Renal pelvis (tissue), 4 donors: ENCODE measurements around the gene SAE1. TPM values are rescaled to one million over a fixed set of nuclear protein-coding genes. Genes with fewer than 3 reads are reported as not detected.
"Not testable (repeated sequence)": the region's sequence is repeated elsewhere in the genome, so short reads cannot be mapped to it uniquely, and the experiment has no call there.

Experiments used
- DNase-seq: peaks from one replicate; pipeline ENCODE4 v3.0.0-alpha.2; 2013
- polyA plus RNA-seq, 3 donors: library from polyadenylated mRNA; unstranded; fragments of 120-200 nt; gene quantifications; one replicate each; pipeline ENCODE4 v1.2.1, GENCODE V29; 2013; ENCODE audit not compliant: insufficient read length in 3 of 3

Gene SAE1
- polyA plus RNA-seq, 3 donors = 111 to 136 (median 112) TPM

DNA sequence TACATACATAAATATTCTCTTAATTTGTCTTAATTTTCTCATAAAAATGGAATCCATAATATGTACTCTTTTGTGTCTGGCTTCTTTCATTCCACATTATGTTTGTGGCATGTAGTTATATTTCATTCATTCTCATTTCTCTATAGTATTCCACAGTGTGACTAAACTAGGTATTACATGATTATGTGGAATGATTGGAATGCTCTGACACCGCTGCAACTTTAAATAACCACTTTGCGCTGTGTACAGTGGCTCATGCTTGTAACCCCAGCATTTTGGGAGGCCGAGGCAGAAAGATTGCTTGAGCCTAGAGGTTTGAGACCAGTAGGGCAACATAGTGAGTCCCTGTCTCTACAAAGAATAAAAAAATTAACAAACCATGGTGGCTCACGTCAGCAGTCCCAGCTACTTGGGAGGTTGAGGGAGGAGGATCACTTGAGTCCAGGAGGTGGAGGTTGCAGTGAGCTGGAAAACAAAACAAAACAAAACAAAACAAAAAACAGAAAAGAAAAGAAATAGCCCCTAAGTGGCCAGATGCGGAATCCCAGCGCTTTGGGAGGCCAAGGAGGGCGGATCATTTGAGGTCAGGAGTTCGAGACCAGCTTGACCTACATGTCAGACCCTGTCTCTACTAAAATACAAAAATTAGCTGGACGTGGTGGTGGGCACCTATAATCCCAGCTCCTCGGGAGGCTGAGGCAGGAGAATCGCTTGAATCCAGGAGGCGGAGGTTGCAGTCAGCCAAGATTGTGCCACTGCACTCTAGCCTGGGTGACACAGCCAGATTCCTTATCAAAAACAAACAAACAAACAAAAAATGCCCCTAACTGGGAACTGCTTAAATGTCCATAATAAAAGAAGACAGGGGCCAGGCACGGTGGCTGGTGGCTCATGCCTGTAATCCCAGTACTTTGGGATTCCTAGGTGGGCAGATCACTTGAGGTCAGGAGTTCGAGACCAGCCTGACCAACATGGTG is 8.0 kb upstream of the SAE1 start:
- DNase-seq = no peak

DNA sequence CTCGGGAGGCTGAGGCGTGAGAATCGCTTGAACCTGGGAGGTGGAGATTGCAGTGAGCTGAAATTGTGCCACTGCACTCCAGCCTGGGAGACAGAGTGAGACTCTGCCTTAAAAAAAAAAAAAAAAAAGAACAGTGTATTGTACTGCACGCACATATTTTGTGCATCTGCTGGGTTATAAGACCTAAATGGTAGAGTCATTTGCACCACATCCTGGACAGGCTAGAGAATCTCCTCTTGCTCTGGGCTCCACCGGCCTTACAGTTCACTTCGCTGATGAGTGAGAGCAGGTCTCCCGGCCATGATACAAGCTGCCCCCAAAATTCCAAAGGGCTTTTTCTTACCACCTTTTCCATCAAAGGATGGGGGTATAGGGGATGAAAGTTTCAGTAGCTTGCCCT is 7.2 kb upstream of the SAE1 start:
- no peak for DNase-seq

DNA sequence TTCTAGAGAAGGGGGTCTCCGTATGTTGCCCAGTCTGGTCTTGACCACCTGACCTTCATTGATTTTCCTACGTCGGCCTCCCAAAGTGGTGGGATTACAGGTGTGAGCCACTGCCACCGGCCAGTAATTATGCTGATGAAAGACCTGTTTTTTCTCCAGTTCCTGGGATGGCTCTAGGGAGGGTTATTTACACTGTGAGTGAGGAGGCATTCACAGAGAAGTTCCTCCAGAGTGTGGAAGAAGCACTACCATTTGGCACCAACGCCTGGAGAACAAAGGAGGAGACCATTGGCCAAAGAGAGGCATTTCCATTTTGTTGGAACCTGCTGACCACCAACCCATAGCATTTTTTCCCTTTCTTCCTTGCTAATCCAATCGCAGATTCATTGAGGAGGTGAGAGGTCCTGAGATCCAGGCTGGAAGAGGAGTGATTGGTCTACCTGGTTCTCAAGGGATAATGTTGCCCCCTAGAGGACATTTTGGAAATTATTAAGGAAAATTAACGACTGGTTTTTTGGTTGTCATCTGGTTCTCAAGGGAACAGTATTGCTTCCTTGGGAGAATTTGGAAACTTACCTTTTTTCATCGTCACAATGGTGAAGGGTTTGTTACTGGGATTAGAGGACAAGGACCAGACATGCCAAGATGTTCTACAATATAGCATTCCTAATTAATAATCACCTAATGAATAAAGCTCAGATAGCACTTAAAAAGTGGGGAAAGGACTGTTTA is 5.5 kb upstream of the SAE1 start:
- peak; percentile 60 for DNase-seq

DNA sequence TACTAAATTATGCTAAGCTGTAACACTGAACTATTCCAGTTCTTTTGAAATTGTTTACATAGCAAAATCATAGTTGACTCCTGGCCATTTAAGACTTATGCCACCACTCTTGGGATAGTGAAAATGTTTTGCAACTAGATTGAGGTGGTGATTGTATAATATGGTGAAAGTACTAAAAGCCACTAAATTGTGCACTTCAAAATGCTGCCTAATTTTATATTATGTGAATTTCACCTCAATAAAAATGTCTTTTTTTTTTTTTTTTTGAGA is 5.0 kb upstream of the SAE1 start:
- DNase-seq = no peak

DNA sequence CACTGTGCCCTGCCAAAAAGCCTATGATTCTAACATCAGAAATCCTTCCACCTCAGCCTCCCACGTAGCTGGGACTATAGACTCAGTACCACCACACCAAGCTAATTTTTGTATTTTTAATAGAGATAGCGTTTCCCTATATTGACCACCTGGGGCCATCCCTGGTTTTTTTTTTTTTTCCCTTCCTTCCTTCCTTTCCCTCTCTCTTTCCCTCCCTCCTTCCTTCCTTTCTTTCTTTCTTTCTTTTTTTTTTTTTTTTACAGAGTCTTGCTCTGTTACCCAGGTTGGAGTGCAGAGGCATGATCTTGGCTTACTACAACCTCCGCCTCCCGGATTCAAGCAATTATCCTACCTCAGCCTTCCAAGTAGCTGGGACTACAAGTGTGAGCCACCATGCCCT is 1.1 kb upstream of the SAE1 start:
- DNase-seq = no peak

DNA sequence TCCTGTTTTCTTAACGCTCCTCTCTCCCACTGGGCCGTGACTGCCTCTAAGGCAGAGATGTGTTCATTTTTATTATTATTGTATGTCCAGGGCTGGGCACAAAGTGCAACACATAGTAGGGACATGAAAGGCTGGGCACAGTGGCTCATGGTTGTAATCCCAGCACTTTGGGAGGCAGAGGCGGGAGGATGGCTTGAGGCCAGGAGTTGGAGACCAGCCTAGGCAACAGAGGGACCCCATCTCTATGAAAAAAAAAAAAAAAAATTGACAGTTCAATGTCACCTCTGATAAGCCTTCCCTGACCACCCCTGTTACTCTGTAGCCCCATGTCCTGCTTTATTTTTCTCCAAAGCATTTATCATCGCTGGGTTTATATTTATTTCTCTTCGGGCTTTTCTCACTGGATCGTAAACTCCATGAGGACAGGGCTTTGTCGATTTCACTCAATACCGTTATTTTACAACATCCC is 481 bp upstream of the SAE1 start:
- no peak for DNase-seq

DNA sequence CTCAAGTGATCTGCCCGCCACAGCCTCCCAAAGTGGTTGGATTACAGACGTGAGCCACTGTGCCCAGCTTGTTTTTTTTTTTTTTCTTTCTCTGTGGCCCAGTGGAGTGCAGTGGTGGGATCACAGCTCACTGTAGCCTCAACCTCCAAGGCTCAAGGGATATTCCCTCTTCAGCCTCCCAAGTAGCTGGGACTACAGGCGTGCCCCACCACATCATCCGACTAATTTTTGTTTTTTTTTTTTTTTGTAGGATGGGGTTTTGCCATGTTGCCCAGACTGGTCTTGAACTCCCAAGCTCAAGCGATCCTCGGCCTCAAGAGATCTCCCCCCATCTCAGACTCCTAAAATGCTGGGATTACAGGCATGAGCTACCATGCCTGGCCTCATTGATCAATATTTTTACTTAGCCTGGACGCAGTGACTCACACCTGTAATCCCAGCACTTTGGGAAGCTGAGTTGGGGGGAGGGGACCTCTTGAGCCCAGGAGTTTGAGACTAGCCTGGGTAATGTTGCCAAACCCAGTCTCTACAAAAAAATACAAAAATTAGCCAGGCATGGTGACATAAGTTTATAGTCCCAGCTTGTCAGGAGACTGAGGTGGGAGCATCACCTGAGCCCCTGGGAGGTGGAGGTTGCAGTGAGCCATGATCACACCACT is 1.7 kb downstream of the SAE1 start:
- no peak for DNase-seq

DNA sequence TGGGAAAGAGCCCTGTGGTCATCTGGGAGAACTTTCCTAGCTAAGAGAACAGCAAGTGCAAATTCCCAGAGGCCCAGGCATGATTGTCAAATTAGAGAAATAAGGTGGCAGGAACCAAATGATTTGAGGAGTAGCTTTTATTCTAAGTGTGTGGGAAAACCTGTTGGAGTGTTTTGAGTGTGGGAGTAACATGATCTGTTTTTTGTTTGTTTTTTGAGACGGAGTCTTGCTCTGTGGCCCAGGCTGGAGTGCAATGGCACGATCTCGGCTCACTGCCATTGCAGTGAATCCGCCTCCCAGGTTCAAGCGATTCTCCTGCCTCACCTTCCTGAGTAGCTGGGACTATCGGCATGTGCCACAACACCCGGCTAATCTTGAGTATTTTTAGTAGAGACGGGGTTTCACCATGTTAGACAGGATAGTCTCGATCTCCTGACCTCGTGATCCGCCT is 2.4 kb downstream of the SAE1 start:
- DNase-seq = no peak

DNA sequence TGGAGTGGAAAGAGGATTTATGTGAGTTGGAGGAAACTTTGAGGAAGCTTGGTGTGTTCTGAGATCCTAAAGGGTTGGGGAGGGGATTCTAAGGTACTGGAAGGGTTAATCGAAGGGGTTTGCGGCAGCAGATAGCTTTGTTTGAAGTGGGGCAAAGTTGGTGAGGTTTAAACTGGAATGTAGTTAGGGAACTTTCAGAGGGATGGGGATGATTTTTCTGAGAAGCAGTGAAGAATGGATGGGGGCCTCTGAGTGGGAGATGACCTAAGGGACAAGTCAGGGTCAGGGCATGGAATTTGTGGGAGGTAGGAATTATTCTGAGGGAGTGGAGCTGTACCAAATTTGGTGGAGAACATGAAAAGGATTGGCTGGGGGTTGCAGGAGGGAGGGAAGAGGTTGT is 3.9 kb downstream of the SAE1 start:
- no peak for DNase-seq

DNA sequence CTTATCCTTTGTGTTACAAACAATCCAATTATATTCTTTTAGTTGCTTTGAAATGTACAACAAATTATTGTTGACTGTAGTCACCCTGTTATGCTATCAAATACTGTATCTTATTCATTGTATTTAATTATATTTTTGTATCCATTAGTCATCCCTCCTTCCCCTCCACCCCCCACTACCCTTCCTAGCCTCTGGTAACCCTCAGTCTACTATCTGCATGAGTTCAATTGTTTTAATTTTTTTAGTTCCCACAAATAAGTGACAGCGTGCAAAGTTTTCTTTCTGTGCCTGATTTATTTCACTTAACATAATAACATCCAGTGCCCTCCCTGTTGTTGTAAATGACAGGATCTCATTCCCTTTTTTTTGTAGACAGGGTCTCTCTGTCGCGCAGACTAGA is 4.5 kb downstream of the SAE1 start:
- no peak for DNase-seq

DNA sequence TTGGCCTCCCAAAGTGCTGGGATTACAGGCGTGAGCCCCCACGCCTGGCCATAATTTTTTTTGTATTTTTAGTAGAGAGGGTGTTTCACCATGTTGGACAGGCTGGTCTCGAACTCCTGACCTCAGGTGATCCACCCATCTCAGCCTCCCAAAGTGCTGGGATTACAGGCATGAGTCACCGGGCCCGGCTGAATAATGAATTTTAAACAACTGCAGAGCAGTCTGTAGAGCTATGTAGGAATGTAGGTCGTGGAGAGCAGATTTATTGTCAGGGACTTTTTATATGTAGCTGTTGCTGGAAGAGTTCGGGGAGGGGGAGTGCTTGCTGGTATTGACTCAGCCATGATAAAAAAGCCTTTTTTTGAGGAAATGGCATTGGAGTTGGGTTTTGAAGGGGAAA is 10.6 kb downstream of the SAE1 start:
- not testable (repeated sequence) for DNase-seq

DNA sequence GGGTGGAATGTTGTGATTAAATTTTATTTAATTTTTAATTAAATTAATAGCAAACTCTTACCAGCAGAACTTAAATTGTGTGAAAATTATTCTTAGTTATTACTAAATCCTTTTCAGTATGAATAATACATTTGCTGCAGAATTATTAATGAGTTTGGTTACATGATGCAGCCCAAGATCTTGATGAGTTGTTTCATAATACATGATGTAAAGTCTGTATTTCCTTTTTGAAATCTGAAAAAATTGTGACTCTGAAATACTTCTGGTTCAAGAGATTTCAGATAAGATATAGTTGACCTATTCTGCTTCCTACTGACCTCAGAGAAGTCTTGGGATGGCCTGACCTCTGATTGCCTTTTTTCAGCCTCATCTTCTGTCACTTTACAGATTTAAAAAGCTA is 11.1 kb downstream of the SAE1 start:
- DNase-seq = no peak

DNA sequence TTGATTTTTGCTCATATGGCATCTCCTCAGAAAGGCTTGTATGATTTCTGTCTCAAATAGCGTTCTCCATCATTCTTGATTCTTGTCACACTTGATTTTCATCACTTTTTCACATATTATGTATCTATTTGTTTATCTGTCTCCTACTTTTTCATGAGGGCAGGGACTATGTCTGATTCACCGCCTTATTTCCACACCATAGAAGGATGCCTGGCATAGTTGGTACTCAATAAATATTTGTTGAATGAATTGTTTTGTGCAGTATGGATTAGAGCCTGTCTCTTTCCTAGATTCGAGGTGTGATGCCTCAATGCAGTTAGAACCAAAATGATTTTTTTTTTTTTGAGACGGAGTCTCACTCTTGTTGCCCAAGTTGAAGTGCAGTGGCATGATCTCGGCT is 12.1 kb downstream of the SAE1 start:
- DNase-seq = no peak

DNA sequence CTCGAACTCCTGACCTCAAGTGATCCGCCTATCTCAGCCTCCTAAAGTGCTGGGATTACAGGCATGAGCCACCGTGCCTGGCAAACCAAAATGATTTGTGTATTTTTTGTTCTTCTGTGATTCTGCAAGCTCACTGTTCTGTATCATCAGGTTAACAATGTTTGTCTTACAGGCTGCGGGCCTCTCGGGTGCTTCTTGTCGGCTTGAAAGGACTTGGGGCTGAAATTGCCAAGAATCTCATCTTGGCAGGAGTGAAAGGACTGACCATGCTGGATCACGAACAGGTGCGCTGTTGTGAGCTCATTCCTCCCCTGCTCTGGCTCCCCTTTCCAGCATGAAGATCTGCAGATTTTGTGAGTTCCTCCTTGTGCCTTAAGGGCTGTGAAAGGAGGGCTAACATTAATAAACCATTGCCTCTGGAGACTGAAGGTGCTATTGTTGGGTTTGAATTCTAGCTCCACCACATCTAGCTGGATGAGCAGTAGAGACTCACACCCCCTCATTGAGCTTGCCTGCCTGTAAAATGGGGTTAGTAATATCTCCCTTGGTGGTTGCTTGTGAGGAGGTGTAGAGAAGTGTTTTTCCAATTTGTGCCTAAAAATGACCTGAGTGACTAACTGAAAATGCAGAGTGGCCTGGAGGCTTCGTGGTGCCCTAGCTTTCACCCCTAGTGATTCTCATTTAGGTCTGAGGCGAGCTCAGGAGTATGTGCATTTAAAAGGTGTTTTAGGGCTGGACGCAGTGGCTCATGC is 12.9 kb downstream of the SAE1 start:
- DNase-seq = no peak

DNA sequence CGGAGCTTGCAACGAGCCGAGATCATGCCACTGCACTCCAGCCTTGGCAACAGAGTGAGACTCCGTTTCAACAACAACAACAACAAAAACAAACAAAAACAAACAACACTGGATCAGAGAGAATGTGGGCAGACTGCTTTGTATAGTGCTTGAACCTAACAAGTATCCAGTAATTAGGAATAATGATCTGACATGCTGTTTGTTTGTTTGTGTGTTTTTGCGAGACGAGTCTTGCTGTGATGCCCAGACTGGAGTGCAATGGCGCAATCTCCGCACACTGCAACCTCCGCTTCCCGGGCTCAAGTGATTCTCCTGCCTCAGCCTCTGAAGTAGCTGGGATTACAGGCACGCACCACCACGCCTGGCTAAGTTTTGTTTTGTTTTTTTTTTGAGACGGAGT is 14.0 kb downstream of the SAE1 start:
- no peak for DNase-seq

DNA sequence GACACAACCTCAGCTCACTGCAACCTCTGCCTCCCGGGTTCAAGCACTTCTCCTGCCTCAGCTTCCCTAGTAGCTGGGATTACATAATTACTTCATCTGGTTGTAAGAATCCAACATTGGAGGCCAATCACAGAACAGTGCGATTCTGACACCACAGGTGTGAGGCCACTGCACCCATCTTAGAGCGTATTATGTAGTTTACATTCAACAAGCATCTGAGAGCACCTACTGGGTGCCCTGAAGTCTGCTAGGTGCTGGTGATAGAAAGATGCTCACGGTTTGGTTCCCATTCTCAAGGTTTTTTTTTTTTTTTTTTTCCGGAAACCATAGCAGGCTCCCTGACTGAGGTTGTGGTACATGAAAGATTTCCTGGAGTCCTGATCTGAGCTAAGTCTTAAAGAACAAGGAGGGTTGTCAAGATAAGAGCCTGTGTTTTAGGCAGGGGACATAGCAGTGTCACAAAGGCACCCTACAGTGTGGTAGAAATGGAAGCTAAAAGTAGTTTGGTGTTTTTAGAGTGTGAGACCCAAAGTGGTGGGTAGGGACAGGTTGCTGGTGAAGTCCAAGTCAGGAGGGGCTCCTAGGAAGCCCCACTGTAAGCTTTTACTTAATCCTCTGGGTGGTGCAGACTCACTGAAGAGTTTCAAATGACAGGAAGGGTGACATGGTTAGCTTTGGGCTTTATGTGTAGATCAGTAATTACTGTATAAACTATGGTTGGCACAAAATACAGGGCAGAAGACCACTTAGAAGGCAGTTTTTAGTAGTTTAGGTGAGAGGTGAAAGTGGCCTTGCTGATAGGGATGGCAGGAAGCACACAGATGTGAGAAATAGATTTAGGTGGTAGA is 15.2 kb downstream of the SAE1 start:
- no peak for DNase-seq

DNA sequence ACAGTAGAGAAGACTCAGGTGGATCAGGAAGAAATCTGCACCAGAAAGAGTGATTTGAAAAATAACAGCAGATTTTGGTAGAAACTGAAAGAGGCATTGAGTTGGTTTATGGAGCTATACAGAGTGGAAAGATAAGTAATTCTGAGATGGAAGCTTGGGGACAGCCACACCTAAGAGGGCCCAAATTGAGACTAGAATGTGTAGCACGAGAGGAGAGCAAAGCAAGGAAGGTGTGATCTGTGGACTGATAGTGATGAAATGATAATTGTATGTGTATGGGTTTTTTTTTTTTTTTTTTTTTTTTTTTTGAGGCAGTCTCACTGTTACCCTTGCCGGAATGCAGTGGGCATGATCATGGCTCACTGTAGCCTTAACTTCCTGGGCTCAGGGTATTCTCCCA is 16.3 kb downstream of the SAE1 start:
- no peak for DNase-seq

DNA sequence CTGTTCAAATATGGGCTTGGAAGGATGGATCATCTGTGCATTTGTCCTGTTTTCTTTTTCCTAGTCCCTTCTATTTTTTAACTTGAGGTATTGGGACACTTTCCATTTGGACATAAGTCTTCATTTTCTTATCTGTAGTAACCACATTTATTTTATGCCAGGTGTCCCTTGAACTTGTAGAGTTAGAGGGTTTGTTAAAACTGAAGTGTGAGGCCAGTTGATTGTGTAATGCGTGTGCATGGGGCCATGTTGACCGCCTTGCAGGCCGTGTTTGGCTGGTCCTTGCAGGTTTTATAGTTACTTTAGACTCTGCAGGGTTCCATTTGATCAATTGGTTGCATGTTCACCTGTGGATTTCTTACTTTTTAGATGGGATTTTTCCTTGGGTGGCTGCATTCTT is 21.0 kb downstream of the SAE1 start:
- no peak for DNase-seq

DNA sequence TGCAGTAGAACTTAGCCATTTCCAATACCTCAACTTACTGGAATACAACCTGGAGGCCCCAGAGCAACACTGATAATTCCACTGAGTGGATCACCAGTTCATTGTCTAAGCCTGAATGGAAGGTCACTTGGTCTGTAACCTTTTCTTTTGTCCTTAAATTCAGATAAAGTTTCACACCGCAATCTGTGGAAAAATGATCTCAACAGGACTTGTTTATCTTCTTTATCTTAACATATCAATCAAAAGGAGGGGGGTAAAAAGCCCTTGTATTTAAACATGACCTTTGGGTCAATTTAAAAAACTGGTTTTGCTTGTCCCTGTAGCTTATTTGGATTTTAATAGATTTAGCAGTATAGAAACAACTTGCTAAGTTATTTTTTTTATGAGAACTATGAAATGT is 21.6 kb downstream of the SAE1 start:
- no peak for DNase-seq

DNA sequence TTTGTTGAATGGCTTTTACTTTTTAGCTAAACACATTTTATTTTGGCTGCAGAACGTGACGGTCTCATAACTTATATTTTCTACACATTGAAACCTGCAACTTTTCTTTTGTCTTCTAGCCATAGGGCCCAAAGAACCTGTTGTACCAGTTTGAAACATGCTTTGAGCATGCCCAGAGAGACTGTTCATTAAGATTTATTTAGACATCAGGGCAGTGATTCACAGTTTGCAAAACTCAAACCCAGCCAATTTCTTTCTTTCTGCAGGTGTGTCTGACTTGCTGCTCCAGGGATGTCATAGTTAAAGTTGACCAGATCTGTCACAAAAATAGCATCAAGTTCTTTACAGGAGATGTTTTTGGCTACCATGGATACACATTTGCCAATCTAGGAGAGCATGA is 22.0 kb downstream of the SAE1 start:
- DNase-seq = peak; percentile 35

DNA sequence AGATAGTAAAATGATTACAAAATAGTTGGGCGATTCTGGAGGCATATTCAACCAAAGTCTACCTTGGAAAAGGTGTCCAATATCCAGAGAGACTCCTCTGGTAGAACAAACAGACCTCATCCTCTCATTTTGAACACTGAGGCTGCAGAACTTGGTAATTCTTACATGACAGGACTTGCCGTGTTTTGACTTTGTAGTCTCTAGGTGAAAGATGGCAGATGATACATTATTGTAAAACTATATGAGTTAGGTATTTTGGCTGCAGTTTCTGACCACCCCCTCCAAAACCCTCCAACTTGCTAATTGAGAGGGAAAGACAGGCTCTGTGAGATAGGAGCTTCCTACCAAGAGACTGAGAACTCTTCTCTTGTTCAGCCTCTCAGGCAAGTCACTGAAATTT is 22.6 kb downstream of the SAE1 start:
- no peak for DNase-seq
